Sigmoid colon (tissue), 4 donors: ENCODE measurements around the gene OR5AU1.

Experiments
- CTCF ChIP-seq, 4 experiments: fragments of 450-650 bp in 3 of 4; fragments of 200-600 bp in 1 of 4; IDR thresholded peaks; one replicate each; pipeline ENCODE4 v1.5.1; 2016 to 2019; ENCODE audit warnings: antibody characterized with exemption in 4 of 4, mild to moderate bottlenecking in 3 of 4, moderate library complexity in 2 of 4
- POLR2AphosphoS5 ChIP-seq, 4 donors: sonication (generic); formaldehyde crosslinking; IDR thresholded peaks; one replicate each; pipeline ENCODE4 v1.6.1; 2017; ENCODE audit warnings: antibody characterized with exemption in 4 of 4

- TF ChIP-seq CTCF (IDR thresholded peaks at IDR 0.05) (no peak), POLR2AphosphoS5 (IDR thresholded peaks at IDR 0.05) (no peak)
These were observed 41.7 kb upstream of the OR5AU1 start for GRCh38 chr14:21197418-21198205.
